Left renal pelvis (tissue), 4 donors: ENCODE measurements around the gene LHX3. TPM values are rescaled to one million over a fixed set of nuclear protein-coding genes. Genes with fewer than 3 reads are reported as not detected.

Experiments used
- polyA plus RNA-seq, 4 donors: library from polyadenylated mRNA; unstranded; fragments of 120-200 nt; gene quantifications; one replicate each; pipeline ENCODE4 v1.2.1, GENCODE V29; 2013; ENCODE audit not compliant: insufficient read length in 4 of 4

The LHX3 gene
- polyA plus RNA-seq, 4 donors, result not detected

Other genes starting within 250 kb of the LHX3 start
- 10 to 100 TPM; 27.3 to 36.1 (median 31.4) TPM for gene UBAC1, start 243.8 kb downstream of the LHX3 start, polyA plus RNA-seq
- 1 to 10 TPM; 5.3 to 9.4 (median 7.4) TPM for gene NACC2, start 109.8 kb downstream of the LHX3 start, polyA plus RNA-seq
- gene TMEM250, start 86.3 kb downstream of the LHX3 start, polyA plus RNA-seq, result 10 to 100 TPM; 14.3 to 22.0 (median 15.2) TPM
- 10 to 100 TPM; 14.3 to 20.6 (median 15.5) TPM for gene QSOX2, start 40.7 kb upstream of the LHX3 start, polyA plus RNA-seq
- gene CCDC187, start 99.0 kb upstream of the LHX3 start, polyA plus RNA-seq, result 1 to 10 TPM in 3 of 4 donors, under 1 TPM in 1; 0.07 to 4.7 (median 2.2) TPM
- gene GPSM1, start 122.4 kb upstream of the LHX3 start, polyA plus RNA-seq, result 10 to 100 TPM; 24.3 to 46.1 (median 29.6) TPM
- gene DNLZ, start 158.6 kb upstream of the LHX3 start, polyA plus RNA-seq, result 10 to 100 TPM in 1 of 4 donors, 1 to 10 TPM in 3; 4.8 to 28.7 (median 6.2) TPM
- 1 to 10 TPM; 1.2 to 2.9 (median 2.2) TPM for gene CARD9, start 168.5 kb upstream of the LHX3 start, polyA plus RNA-seq
- gene SNAPC4, start 195.0 kb upstream of the LHX3 start, polyA plus RNA-seq, result 10 to 100 TPM in 3 of 4 donors, 1 to 10 TPM in 1; 7.6 to 14.2 (median 12.3) TPM
- gene ENTR1, start 205.5 kb upstream of the LHX3 start, polyA plus RNA-seq, result 10 to 100 TPM; 42.1 to 61.4 (median 46.4) TPM
- 10 to 100 TPM; 38.7 to 70.2 (median 57.9) TPM for gene PMPCA, start 205.5 kb upstream of the LHX3 start, polyA plus RNA-seq
- 10 to 100 TPM; 10.2 to 18.8 (median 13.1) TPM for gene INPP5E, start 234.7 kb upstream of the LHX3 start, polyA plus RNA-seq